Measurements from ENCODE around the gene GHRL.

Gene GHRL

GRCh38 chr3:10338164-10338470 lies 45.4 kb upstream of the GHRL start:
- WGBS (ENCODE audit: insufficient coverage): 96% methylated on average over 13 of the region's 16 CpGs
- Histone ChIP-seq H3K27me3 (replicated peaks in 2 of 5; ENCODE audit: control insufficient read depth in 4 of 5, insufficient read depth in 5 of 5, low read length in 4 of 5) (no peaks in the 10 kb centered on the region), H3K4me3 (ENCODE audit: control insufficient read depth in 1 of 7, extremely low read depth in 1 of 7, insufficient read depth in 4 of 7, low read depth in 2 of 7, low read length in 6 of 7) (no peak overlapping the region), H3K27ac (ENCODE audit: insufficient read depth in 1 of 2, low read depth in 1 of 2, low read length in 2 of 2, poor library complexity in 1 of 2, severe bottlenecking in 2 of 2) (no peak overlapping the region), H3K4me1 (ENCODE audit: control extremely low read depth in 1 of 4, control insufficient read depth in 4 of 4, insufficient read depth in 4 of 4, low read length in 3 of 4) (peaks cover 0 to 49% (median 40%) of the 10 kb centered on the region in 4 experiments), H3K9me3 (ENCODE audit: control extremely low read depth in 1 of 5, control insufficient read depth in 4 of 5, insufficient read depth in 2 of 5, low read depth in 1 of 5, low read length in 4 of 5) (no peaks in the 10 kb centered on the region), H3K36me3 (ENCODE audit: control insufficient read depth in 4 of 4, insufficient read depth in 4 of 4, low read length in 3 of 4) (no peaks in the 10 kb centered on the region)
- ChIA-PET POLR2A (no interaction called here), CTCF (interaction anchor here (1.0 to 2.7 kb wide), 4 partner anchors 7 to 14 kb away, joined by 3 to 10 read pairs (median 8); no protein-coding TSS in a partner anchor)
- no peak for DNase-seq

DNA sequence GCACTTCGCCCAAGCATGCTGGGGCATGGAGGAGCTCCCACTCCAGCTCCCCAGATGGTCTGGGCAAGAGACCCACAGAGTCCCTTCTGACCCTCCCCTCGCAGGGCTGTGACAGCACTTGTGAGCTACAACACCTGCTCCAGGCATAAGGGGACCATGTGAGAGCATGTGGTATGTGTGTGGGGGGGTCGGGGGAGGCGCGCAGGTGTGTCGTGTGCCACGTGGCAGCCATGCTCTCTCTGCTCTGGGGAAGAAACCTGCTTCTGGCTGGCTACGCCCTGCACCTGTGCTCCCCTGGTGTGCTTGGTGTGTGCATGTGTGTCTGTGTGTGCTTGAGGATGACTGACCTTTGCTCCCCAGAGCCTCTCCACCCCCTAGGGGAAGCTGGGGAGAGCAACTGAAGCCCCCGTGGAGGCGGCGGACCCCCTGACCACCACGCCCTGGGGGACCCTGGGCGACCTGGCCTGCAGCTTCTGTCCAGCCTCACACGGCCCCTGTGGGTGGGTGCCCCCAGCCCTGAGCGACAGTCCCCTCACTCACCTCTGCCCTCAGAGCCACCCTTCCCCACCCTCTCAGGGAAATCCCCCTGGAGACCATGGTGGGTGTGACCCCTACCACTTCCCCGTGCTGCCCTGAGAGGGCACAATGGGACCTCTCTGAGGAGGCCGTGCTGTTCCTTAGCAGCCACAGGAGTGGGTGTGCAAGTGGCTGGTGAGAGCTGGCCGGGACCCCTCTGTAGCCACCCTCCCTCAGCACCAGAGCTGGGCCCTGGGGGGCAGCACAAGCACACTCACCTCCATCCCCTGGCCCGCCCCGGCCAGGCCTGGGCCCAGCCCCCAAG lies 44.8 kb upstream of the GHRL start:
- Histone ChIP-seq H3K36me3 (ENCODE audit: control insufficient read depth in 4 of 4, insufficient read depth in 4 of 4, low read length in 3 of 4) (no peaks in the 10 kb centered on the region), H3K4me1 (ENCODE audit: control extremely low read depth in 1 of 4, control insufficient read depth in 4 of 4, insufficient read depth in 4 of 4, low read length in 3 of 4) (peaks cover 0 to 54% (median 45%) of the 10 kb centered on the region in 4 experiments), H3K4me3 (ENCODE audit: control insufficient read depth in 1 of 7, extremely low read depth in 1 of 7, insufficient read depth in 4 of 7, low read depth in 2 of 7, low read length in 6 of 7) (no peak overlapping the region), H3K27ac (ENCODE audit: insufficient read depth in 1 of 2, low read depth in 1 of 2, low read length in 2 of 2, poor library complexity in 1 of 2, severe bottlenecking in 2 of 2) (no peak overlapping the region), H3K27me3 (replicated peaks in 2 of 5; ENCODE audit: control insufficient read depth in 4 of 5, insufficient read depth in 5 of 5, low read length in 4 of 5) (no peaks in the 10 kb centered on the region), H3K9me3 (ENCODE audit: control extremely low read depth in 1 of 5, control insufficient read depth in 4 of 5, insufficient read depth in 2 of 5, low read depth in 1 of 5, low read length in 4 of 5) (no peaks in the 10 kb centered on the region)
- peak in 1 of 3 donors; percentile 17 for DNase-seq
- POLR2A ChIA-PET: no interaction called here
- 89% methylated on average over 11 of the region's 20 CpGs for WGBS (ENCODE audit: insufficient coverage)
- CTCF ChIA-PET: interaction anchor here (0.6 to 2.5 kb wide), 5 partner anchors 9 to 367 kb away, joined by 3 to 10 read pairs (median 3); no protein-coding TSS in a partner anchor

DNA sequence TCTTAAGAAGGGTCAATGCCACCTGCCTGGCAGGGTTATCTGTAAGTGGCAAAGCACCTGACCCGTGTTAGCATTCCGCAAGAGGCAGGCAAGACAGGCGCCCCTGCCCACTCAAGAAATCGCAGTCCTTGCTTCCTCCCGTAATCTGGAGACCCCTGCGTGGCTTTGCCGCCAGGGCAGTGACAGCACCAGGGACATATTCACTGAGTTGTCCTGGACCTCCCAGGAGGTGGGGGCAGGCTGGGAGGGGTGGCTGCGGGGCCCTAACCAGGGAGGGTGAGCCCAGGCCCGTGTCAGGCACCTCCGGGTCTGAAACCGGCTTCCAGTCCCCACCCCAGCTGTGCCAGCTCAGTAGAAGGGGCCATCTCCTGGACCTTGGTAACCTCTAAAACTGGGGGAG lies 44.0 kb upstream of the GHRL start:
- H3K27me3 ChIP-seq (replicated peaks in 2 of 5; ENCODE audit: control insufficient read depth in 4 of 5, insufficient read depth in 5 of 5, low read length in 4 of 5): no peaks in the 10 kb centered on the region
- CTCF ChIA-PET: interaction anchor here (0.8 to 2.2 kb wide), 2 partner anchors 10 to 14 kb away, joined by 3 to 9 read pairs; no protein-coding TSS in a partner anchor

GRCh38 chr3:10335871-10336622 lies 43.3 kb upstream of the GHRL start:
- H3K4me3 ChIP-seq (ENCODE audit: control insufficient read depth in 1 of 7, extremely low read depth in 1 of 7, insufficient read depth in 4 of 7, low read depth in 2 of 7, low read length in 6 of 7): no peak overlapping the region
- H3K4me1 ChIP-seq (ENCODE audit: control extremely low read depth in 1 of 4, control insufficient read depth in 4 of 4, insufficient read depth in 4 of 4, low read length in 3 of 4): peaks cover 0 to 56% (median 46%) of the 10 kb centered on the region in 4 experiments
- H3K27me3 ChIP-seq (replicated peaks in 2 of 5; ENCODE audit: control insufficient read depth in 4 of 5, insufficient read depth in 5 of 5, low read length in 4 of 5): no peaks in the 10 kb centered on the region
- ChIA-PET CTCF (interaction anchor here (2.2 kb wide), 1 partner anchor 11 kb away, joined by 9 read pairs; no protein-coding TSS in a partner anchor), POLR2A (no interaction called here)
- no peaks in the 10 kb centered on the region for H3K9me3 ChIP-seq (ENCODE audit: control extremely low read depth in 1 of 5, control insufficient read depth in 4 of 5, insufficient read depth in 2 of 5, low read depth in 1 of 5, low read length in 4 of 5)
- no peak overlapping the region for H3K27ac ChIP-seq (ENCODE audit: insufficient read depth in 1 of 2, low read depth in 1 of 2, low read length in 2 of 2, poor library complexity in 1 of 2, severe bottlenecking in 2 of 2)
- no peaks in the 10 kb centered on the region for H3K36me3 ChIP-seq (ENCODE audit: control insufficient read depth in 4 of 4, insufficient read depth in 4 of 4, low read length in 3 of 4)
- WGBS (ENCODE audit: insufficient coverage): 97% methylated on average over 27 of the region's 29 CpGs
- no peak for DNase-seq

More for the DNA sequence above, 44.0 kb upstream of the GHRL start:
- H3K4me3 ChIP-seq (ENCODE audit: control insufficient read depth in 1 of 7, extremely low read depth in 1 of 7, insufficient read depth in 4 of 7, low read depth in 2 of 7, low read length in 6 of 7): no peak overlapping the region
- POLR2A ChIA-PET: no interaction called here
- no peaks in the 10 kb centered on the region for H3K9me3 ChIP-seq (ENCODE audit: control extremely low read depth in 1 of 5, control insufficient read depth in 4 of 5, insufficient read depth in 2 of 5, low read depth in 1 of 5, low read length in 4 of 5)
- peaks cover 0 to 56% (median 46%) of the 10 kb centered on the region in 4 experiments for H3K4me1 ChIP-seq (ENCODE audit: control extremely low read depth in 1 of 4, control insufficient read depth in 4 of 4, insufficient read depth in 4 of 4, low read length in 3 of 4)
- WGBS (ENCODE audit: insufficient coverage): 98% methylated on average over 11 of the region's 11 CpGs
- no peaks in the 10 kb centered on the region for H3K36me3 ChIP-seq (ENCODE audit: control insufficient read depth in 4 of 4, insufficient read depth in 4 of 4, low read length in 3 of 4)
- no peak for DNase-seq
- no peak overlapping the region for H3K27ac ChIP-seq (ENCODE audit: insufficient read depth in 1 of 2, low read depth in 1 of 2, low read length in 2 of 2, poor library complexity in 1 of 2, severe bottlenecking in 2 of 2)

DNA sequence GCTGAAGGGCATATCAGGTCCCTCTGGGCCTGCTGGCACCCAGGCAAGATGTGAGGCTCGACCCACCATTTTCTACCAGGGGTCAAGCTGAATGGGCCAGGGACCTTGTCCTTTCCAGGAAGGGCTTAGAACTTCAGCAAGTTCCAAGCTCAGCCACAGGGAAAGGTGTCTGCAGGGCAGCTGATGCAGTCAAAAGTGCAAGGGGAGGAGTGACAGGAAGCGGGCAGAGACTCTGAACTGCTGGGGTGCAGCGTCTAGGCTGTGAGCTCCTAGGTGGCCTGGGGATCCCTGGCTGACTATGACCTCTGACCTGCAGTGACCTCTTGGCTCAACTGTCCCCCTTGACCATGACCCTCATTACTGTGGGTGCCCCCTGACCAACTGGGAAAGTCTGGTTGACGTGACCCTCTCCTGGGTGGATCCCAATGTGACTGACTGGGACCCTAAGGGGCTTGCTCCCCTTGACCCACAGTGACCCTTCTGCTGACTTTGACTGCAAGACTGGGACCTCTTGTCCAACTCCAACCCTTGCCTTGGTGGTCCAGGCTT lies 42.5 kb upstream of the GHRL start:
- POLR2A ChIA-PET: no interaction called here
- Histone ChIP-seq H3K9me3 (ENCODE audit: control extremely low read depth in 1 of 5, control insufficient read depth in 4 of 5, insufficient read depth in 2 of 5, low read depth in 1 of 5, low read length in 4 of 5) (no peaks in the 10 kb centered on the region), H3K4me1 (ENCODE audit: control extremely low read depth in 1 of 4, control insufficient read depth in 4 of 4, insufficient read depth in 4 of 4, low read length in 3 of 4) (peaks cover 0 to 56% (median 46%) of the 10 kb centered on the region in 4 experiments), H3K36me3 (ENCODE audit: control insufficient read depth in 4 of 4, insufficient read depth in 4 of 4, low read length in 3 of 4) (no peaks in the 10 kb centered on the region), H3K27ac (ENCODE audit: insufficient read depth in 1 of 2, low read depth in 1 of 2, low read length in 2 of 2, poor library complexity in 1 of 2, severe bottlenecking in 2 of 2) (no peak overlapping the region), H3K27me3 (replicated peaks in 2 of 5; ENCODE audit: control insufficient read depth in 4 of 5, insufficient read depth in 5 of 5, low read length in 4 of 5) (peaks cover 0 to 4% (median 0%) of the 10 kb centered on the region in 5 experiments), H3K4me3 (ENCODE audit: control insufficient read depth in 1 of 7, extremely low read depth in 1 of 7, insufficient read depth in 4 of 7, low read depth in 2 of 7, low read length in 6 of 7) (no peak overlapping the region)
- CTCF ChIA-PET: interaction anchor here (1.2 to 2.2 kb wide), 2 partner anchors 9 to 14 kb away, joined by 6 to 15 read pairs; partner anchors contain the start of gene SEC13
- no peak for DNase-seq
- WGBS (ENCODE audit: insufficient coverage): 83% methylated on average over 4 of the region's 4 CpGs

DNA sequence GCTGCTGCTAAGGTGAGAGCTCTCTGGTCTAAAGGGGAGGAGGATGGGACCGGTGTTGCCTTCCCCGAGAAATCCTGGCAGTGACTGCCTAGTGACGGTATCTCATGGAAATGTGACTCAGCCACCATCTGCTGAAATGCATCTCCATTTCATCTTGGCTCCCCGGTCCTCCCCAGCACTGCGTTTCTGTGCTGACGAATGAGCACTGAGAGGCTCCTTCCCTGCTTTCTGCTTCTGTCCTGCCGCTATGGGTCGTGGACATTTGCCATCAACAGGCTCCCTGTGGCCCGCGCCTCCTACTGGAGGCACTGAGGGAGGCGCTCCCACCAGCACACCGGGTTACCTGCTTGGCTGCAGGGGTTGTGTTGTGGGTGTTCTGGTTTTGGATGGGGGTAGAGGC lies 41.7 kb upstream of the GHRL start:
- Histone ChIP-seq H3K4me1 (ENCODE audit: control extremely low read depth in 1 of 4, control insufficient read depth in 4 of 4, insufficient read depth in 4 of 4, low read length in 3 of 4) (peaks cover 0 to 53% (median 43%) of the 10 kb centered on the region in 4 experiments), H3K9me3 (ENCODE audit: control extremely low read depth in 1 of 5, control insufficient read depth in 4 of 5, insufficient read depth in 2 of 5, low read depth in 1 of 5, low read length in 4 of 5) (no peaks in the 10 kb centered on the region), H3K36me3 (ENCODE audit: control insufficient read depth in 4 of 4, insufficient read depth in 4 of 4, low read length in 3 of 4) (no peaks in the 10 kb centered on the region), H3K4me3 (ENCODE audit: control insufficient read depth in 1 of 7, extremely low read depth in 1 of 7, insufficient read depth in 4 of 7, low read depth in 2 of 7, low read length in 6 of 7) (no peak overlapping the region), H3K27ac (ENCODE audit: insufficient read depth in 1 of 2, low read depth in 1 of 2, low read length in 2 of 2, poor library complexity in 1 of 2, severe bottlenecking in 2 of 2) (no peak overlapping the region), H3K27me3 (replicated peaks in 2 of 5; ENCODE audit: control insufficient read depth in 4 of 5, insufficient read depth in 5 of 5, low read length in 4 of 5) (peaks cover 0 to 10% (median 1%) of the 10 kb centered on the region in 5 experiments)
- POLR2A ChIA-PET: no interaction called here
- DNase-seq: no peak
- WGBS (ENCODE audit: insufficient coverage): 88% methylated on average over 6 of the region's 12 CpGs
- CTCF ChIA-PET: interaction anchor here (0.5 to 2.2 kb wide), 4 partner anchors 8 to 83 kb away, joined by 3 to 15 read pairs (median 4); partner anchors contain the start of gene SEC13

Data from common myeloid progenitor, CD34-positive (primary cell).